HUES48 (cell line): ENCODE measurements around the gene GPR26.

Source experiments
- H3K27ac ChIP-seq: one replicate; pipeline ENCODE4 v1.7.0; 2013; ENCODE audit warnings: low read depth, low read length, inconsistent platforms
- H3K27me3 ChIP-seq: 2 replicates; pipeline ENCODE4 v1.6.1; 2013; ENCODE audit warnings: mild to moderate bottlenecking, low read length; ENCODE audit not compliant: control insufficient read depth, insufficient read depth
- H3K36me3 ChIP-seq: 2 replicates; pipeline ENCODE4 v1.6.1; 2013; ENCODE audit warnings: low read length; ENCODE audit not compliant: control insufficient read depth, insufficient read depth
- H3K4me1 ChIP-seq: 2 replicates; pipeline ENCODE4 v1.6.1; 2013; ENCODE audit warnings: mild to moderate bottlenecking, low read length; ENCODE audit not compliant: control insufficient read depth, insufficient read depth
- H3K4me3 ChIP-seq: 2 replicates; pipeline ENCODE4 v1.5.1; 2013; ENCODE audit warnings: mild to moderate bottlenecking, low read depth, low read length
- H3K9ac ChIP-seq: 2 replicates; pipeline ENCODE4 v1.6.1; 2013; ENCODE audit warnings: mild to moderate bottlenecking, low read depth, low read length, moderate library complexity
- H3K9me3 ChIP-seq: 2 replicates; pipeline ENCODE4 v1.6.1; 2013; ENCODE audit warnings: low read length; ENCODE audit not compliant: control insufficient read depth, insufficient read depth

The GPR26 gene

DNA sequence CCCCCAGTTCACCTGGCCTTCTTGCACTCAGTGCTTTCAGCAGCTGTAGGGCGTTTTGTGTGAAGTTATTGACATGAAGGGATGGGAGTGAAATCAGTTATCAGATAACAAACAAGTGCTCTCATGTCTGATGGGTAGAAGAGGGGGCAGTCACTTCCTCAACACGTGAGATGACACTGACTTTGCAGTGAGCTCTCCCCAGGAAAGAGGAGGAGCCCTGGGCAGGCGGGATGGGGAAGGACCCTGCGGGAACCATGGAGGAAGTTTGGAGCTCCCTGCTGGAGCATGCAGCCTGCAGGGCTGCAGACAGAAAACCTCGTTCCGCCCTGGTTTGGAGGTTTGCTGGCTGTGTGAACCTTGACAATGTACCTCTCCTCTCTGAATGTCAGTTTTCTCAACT, 38.7 kb downstream of the GPR26 start:
- H3K9ac ChIP-seq = no peak overlapping the region
- H3K4me3 ChIP-seq = no peak overlapping the region
- H3K27me3 ChIP-seq = no peaks in the 10 kb centered on the region

DNA sequence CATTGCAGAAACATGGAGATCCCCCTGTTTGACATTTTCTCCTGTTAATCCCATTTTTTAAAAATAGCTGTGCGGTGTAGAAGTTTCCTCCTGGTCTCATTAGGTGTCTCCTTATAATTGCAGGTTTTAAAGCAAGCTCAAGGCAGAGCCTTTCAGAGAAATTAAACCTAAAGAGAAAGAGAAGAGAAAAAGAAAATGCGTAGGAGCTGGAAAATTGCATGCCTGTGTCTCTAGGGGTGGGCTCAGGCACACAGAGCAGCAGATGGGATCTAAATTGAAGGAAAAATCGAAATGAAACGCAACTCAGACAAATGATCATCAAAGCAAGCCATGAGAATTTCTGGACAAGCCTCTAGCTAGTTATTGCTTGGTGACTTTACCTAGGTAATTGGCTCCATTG, 40.1 kb downstream of the GPR26 start:
- Histone ChIP-seq H3K4me1 (no peaks in the 10 kb centered on the region), H3K9me3 (no peaks in the 10 kb centered on the region), H3K36me3 (no peaks in the 10 kb centered on the region), H3K4me3 (no peak overlapping the region), H3K27ac (no peak overlapping the region), H3K27me3 (no peaks in the 10 kb centered on the region), H3K9ac (no peak overlapping the region)

More for the DNA sequence above, 38.7 kb downstream of the GPR26 start:
- Histone ChIP-seq H3K27ac (no peak overlapping the region), H3K4me1 (no peaks in the 10 kb centered on the region), H3K9me3 (no peaks in the 10 kb centered on the region), H3K36me3 (no peaks in the 10 kb centered on the region)

DNA sequence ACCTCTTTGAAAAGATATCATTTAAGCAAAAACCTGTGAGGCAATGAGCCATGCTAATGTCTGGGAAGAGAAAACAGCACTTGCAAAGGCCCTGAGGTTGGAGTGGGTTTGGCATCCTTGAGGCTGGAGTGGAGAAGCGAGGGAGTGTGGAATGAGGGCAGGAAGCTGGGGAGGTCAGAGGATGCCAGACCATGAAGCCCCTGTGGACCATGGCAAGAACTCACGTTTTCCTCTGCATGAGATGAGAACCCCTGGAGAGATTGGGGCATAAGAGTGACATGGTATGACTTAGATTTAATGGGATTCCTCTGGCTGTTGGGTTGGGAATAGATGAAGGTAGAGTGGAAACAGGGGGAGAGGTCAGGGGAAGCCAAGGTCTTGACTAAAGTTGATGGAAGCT, 49.4 kb downstream of the GPR26 start:
- Histone ChIP-seq H3K36me3 (no peaks in the 10 kb centered on the region), H3K9ac (no peak overlapping the region), H3K27ac (no peak overlapping the region), H3K27me3 (no peaks in the 10 kb centered on the region), H3K4me3 (no peak overlapping the region), H3K4me1 (no peaks in the 10 kb centered on the region), H3K9me3 (no peaks in the 10 kb centered on the region)

DNA sequence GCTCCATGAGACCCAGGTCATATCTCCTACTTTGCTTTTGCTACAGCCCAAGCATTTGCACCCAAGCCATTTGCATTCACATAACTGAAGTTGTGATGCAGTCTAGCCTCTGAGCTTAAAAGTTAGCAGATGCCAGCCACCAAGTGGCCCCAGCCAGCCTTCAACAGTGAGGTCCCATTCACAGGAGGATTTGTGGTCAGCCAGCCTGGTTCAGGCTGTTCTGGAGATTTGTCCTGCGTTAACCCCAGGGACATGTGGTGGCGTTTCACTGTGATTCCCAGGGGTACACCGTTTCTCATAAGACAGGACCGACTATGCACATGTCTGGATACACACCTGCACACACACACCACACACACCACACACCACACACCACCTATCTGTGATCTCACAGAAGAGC, 51.2 kb downstream of the GPR26 start:
- no peaks in the 10 kb centered on the region for H3K27me3 ChIP-seq
- H3K9ac ChIP-seq = no peak overlapping the region
- no peak overlapping the region for H3K27ac ChIP-seq
- no peak overlapping the region for H3K4me3 ChIP-seq
- H3K9me3 ChIP-seq = no peaks in the 10 kb centered on the region
- H3K36me3 ChIP-seq = no peaks in the 10 kb centered on the region
- no peaks in the 10 kb centered on the region for H3K4me1 ChIP-seq

DNA sequence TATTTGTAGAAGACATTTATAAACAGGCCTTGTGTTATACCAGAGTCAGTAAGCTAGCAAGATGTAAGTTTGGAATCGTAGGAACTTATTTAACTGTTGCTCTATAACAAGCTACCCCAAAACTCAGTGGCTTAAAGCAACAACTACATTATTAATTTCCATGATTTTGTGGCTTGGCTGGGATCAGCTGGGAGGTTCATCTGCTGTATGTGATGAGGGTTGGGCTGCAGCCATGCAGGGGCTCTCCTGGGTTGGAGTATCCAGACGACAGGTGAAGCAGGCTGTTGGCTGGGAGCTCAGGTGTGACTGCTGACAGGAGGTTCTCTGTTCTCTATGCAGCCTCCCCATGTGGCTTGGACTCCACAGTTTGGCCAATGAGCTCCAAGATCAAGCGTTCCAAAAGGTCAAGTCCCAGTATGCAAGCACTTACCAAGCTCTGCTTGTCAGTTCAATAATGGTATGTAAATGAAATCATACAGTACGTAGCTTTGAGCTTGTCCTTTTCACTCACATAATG, 52.4 kb downstream of the GPR26 start:
- Histone ChIP-seq H3K27ac (no peak overlapping the region), H3K4me3 (no peak overlapping the region), H3K36me3 (no peaks in the 10 kb centered on the region), H3K9ac (no peak overlapping the region), H3K27me3 (no peaks in the 10 kb centered on the region), H3K4me1 (no peaks in the 10 kb centered on the region), H3K9me3 (no peaks in the 10 kb centered on the region)

DNA sequence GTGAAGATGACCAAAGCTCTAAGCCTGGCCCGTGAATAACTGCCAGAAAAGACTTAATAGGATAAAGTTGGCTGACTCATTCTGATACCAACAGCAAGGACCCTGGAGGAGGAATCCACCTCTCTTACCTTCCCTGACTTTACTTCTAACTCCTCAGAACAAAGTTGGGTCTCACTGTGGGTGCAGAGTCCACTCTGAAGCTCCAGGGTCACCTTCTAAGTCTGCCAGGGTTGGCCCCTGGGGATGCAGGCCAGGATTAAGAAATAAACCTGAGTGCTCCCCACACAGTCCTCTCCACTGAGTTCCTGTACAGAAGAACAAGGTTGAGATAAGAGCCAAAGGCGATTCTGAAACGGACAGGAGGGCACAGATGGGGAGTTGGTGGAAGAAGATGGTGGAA, 54.4 kb downstream of the GPR26 start:
- Histone ChIP-seq H3K9me3 (no peaks in the 10 kb centered on the region), H3K9ac (no peak overlapping the region), H3K4me1 (no peaks in the 10 kb centered on the region), H3K27ac (no peak overlapping the region), H3K4me3 (no peak overlapping the region), H3K36me3 (no peaks in the 10 kb centered on the region), H3K27me3 (no peaks in the 10 kb centered on the region)

DNA sequence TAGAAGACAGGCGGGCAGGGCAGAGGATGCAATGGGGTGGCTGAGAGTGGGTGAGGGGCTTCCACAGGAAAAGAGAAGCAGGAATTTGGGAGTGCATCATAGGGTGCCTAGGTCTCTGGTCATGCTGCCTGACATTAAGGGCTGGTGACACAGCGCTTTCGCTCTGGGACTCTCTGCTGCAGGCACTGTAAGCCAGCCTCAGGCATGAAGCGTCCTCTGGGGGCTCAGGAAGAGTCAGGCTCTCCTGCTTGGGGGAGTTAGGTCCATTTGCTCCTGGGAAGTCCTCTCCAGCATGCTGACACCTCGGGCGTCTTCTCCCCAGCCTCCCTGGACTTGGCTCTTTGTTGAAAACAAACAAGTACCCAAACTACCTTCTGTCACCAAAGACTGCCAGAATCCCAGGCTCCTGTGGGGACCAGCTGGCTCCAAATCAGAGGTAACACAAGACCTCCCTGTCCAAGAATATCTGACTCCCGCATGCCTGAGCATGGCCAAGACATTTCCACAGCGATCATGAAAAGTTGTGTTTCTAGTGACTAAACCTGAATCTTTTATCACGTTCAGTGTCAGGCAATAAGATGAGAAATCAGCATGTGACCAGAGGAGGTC, 55.4 kb downstream of the GPR26 start:
- no peak overlapping the region for H3K4me3 ChIP-seq
- no peak overlapping the region for H3K27ac ChIP-seq
- H3K4me1 ChIP-seq = no peaks in the 10 kb centered on the region
- no peaks in the 10 kb centered on the region for H3K9me3 ChIP-seq
- H3K27me3 ChIP-seq = no peaks in the 10 kb centered on the region
- no peaks in the 10 kb centered on the region for H3K36me3 ChIP-seq
- H3K9ac ChIP-seq = no peak overlapping the region

DNA sequence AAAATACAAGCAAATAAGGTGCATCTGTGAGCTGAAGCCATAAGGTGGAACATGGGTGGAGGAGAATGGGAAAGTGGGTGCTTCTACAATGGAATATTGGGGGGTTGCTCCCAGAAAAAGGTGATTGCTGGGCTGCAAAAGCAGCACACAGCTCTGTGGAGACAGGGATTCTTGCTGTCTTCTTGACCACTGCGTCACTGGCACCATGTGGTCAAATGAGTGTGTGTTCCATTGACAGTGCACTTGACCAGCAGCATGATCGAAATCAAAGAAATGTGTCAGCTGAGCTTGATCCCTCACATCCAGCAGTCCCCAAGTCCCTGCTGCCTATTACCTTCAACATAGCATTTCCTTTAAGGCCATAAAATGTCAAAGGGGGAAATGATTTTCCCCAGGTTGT, 56.2 kb downstream of the GPR26 start:
- Histone ChIP-seq H3K9me3 (no peaks in the 10 kb centered on the region), H3K27me3 (no peaks in the 10 kb centered on the region), H3K36me3 (no peaks in the 10 kb centered on the region), H3K4me1 (no peaks in the 10 kb centered on the region), H3K9ac (no peak overlapping the region), H3K4me3 (no peak overlapping the region), H3K27ac (no peak overlapping the region)

DNA sequence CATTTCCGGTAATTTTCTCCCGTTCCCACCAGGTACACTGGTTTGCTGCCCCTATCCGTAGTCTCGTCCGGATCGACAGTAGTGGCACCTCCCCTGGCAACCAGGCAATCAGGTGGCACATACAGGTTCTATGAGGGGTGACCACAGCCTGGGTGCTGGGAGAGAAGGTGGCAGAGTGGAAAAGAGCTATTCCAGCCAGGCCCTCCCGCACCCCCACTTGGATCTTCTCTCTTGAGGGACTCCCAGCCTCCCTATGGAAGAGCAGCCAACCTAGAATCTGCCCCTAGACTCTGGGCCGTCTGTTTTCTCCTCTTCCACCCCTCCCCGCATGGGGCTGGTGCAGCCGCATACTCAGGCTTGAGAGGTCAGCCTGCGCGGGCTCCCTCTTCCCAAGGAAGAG, 58.6 kb downstream of the GPR26 start:
- no peak overlapping the region for H3K4me3 ChIP-seq
- peaks cover 8% of the 10 kb centered on the region for H3K4me1 ChIP-seq
- H3K9ac ChIP-seq = no peak overlapping the region
- H3K27ac ChIP-seq = no peak overlapping the region
- no peaks in the 10 kb centered on the region for H3K9me3 ChIP-seq
- no peaks in the 10 kb centered on the region for H3K27me3 ChIP-seq
- H3K36me3 ChIP-seq = no peaks in the 10 kb centered on the region

DNA sequence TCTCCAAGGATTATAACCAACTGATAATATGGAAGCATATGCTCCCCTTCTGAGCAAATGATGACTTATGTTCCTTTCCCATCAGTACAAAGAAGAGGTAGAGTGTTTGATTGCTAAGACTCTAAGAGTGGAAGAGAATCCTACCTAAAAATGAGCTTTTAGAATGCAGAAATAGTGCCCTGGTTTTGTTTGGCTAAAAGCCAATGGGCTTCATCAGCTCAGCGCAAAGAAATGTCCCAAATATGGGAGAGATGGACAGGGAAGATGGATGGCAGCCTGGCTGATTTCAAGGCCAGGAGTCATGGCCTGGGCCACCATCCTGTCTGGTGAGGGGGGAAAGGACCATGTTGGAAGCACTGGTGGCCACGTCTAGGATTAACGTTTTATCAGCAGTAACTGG, 60.2 kb downstream of the GPR26 start:
- Histone ChIP-seq H3K9me3 (no peaks in the 10 kb centered on the region), H3K9ac (no peak overlapping the region), H3K27me3 (no peaks in the 10 kb centered on the region)

DNA sequence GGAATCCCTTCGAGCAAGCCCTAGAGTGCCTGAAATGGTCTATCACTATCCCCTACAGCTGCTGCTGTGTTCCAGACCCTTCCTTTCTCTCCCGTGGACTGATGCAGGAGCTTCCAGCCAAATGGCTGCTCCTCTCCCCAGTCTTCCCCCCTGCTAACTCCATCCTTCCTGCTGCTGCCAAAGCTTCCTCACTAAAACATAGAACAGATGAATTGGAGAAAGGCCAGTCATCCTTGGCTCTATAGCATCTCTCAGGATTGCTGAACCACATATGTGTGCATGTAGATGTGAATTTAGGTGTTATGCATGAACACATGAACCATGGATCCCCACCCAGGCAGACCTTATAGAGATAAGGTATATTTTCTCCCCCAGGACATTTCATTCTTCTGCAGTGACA, 60.7 kb downstream of the GPR26 start:
- H3K9me3 ChIP-seq = no peaks in the 10 kb centered on the region
- H3K27me3 ChIP-seq = no peaks in the 10 kb centered on the region
- no peak overlapping the region for H3K4me3 ChIP-seq
- no peak overlapping the region for H3K9ac ChIP-seq
- H3K36me3 ChIP-seq = no peaks in the 10 kb centered on the region
- peaks cover 11% of the 10 kb centered on the region for H3K4me1 ChIP-seq
- H3K27ac ChIP-seq = no peak overlapping the region

More for the DNA sequence above, 60.2 kb downstream of the GPR26 start:
- Histone ChIP-seq H3K4me3 (no peak overlapping the region), H3K4me1 (peaks cover 11% of the 10 kb centered on the region), H3K36me3 (no peaks in the 10 kb centered on the region), H3K27ac (no peak overlapping the region)
